RKO (cell line): Measurements from ENCODE around the gene SURF1.
A peak's percentile ranks its signal among the peaks of the same experiment; 100 is the strongest.

Experiments used
- DNase-seq: peaks from one replicate; pipeline ENCODE4 v3.0.0-alpha.2; 2016; ENCODE audit warnings: low spot score

SURF1 gene

DNA sequence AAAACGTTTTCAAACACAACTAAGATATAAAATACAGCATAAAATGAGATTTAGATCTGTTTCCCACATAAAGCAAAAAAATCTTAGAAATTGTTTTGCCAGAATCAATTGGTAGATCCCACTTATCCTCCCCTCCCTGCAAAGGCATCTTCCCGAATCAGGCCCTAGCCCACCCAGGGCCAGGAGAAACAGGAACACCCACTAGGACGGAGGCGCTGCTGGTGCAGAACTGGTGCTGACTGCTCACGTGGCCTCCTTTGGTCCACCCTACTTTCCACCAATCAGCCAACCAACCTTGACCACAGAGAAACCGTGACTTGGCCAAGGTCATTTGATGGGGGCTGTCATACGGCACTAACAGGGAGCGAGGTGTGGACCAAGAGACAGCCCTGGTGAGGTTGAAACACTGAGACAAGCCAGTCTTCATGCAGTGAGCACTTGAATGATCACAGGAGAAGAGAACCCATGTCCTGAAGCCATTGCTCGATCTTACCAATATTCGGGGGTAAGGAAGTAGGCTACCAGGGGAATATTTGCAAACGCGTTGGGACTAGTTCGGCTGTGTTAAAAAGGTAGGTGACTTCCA lies 5.3 kb upstream of the SURF1 start:
- DNase-seq = no peak

DNA sequence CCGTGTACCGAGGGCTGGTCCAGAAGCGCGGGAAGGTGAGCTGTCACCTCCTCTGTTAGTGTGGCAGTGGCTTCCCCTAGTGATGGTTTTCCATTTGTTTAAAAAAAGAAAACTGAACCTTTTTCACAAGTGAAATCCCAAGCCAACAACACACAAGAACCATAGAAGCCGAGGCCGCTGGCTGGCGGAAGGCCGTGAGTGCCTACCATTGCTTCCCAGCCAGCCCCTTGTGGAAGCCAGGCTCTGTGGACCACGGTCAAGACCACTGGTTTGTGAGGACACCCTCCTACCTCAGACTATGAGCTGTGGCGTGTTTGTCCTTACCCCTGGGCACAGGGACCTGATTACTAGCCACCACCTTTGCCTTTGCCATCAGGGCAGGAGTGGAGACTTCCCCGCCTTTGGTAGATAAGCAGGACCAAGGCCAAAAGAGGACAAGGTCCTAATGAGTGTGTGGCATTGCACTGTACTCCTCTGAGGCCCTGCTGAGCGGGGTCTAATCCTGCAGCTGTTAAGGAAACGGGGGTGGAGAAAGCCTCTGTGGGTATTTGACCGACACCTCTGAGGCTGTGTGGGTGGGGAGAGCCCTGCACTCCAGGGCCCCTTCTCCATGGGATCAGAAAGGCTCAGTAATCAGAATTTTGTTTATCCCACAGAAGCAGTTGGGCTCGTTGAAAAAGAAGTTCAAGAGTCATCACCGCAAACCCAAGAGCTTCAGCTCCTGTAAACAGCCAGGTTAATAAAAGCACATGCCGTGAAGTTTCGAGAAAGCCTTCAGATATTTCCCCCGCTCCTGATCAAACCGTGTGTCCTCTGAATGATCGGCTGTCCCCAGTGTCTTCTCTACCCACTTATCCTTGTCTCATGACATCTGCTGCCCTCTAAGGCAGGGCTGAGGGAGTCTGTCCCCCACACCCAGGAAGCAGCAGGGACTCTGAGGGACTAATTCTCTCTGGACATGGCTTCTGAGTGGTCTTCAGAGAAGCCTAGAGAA lies 4.4 kb upstream of the SURF1 start:
- DNase-seq = no peak

DNA sequence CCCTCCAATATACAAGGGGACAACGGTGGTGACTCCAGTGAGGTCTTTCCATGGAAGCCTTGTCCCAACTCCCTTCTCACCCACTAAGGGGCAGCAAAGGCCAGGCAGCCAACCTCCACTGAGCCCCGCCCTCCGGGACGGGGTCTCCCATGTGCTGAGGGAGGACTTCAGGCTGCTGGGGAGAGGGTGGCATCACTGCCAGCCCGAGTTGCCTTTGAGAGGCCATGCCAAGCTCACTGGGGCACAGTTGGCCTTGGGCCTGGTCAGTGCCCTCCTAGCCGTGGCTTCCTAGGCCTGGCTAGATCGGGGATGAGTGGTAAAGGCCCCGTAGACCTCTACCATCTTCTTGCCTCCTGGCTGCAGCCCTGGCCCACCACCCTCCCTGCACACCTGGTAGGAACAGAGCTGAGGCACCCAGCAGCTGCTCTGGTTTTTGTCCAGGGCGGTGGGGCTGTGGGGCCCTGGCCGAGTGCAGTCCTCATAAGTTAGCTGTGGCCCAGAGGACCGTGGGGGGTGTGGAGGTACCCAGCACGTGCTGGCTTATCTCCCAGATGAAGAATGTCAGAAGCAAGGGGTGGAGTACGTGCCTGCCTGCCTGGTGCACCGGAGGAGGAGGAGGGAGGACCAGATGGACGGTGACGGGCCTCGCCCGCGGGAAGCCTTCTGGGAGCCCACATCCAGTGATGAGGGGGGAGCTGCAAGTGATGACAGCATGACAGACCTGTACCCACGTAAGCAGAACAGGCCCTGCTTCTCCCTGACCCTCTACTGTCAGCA lies 3.3 kb upstream of the SURF1 start:
- no peak for DNase-seq

DNA sequence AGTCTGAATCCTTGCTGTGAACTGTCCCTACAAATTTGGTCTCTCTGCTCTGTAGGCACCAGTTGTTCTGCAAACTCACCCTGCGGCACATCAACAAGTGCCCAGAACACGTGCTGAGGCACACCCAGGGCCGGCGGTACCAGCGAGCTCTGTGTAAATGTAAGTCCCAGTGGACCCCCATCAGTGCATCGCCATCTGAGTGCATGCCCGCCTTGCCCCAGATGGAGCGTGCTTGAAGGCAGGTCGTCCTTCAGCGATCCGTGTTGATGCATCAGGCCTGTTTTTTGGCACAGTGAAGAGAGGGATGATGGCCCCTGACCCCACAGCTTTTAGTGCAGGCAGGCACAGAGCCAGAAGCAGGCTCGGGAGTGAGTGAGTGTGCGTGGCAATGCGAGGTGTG lies 1.4 kb upstream of the SURF1 start:
- no peak for DNase-seq

DNA sequence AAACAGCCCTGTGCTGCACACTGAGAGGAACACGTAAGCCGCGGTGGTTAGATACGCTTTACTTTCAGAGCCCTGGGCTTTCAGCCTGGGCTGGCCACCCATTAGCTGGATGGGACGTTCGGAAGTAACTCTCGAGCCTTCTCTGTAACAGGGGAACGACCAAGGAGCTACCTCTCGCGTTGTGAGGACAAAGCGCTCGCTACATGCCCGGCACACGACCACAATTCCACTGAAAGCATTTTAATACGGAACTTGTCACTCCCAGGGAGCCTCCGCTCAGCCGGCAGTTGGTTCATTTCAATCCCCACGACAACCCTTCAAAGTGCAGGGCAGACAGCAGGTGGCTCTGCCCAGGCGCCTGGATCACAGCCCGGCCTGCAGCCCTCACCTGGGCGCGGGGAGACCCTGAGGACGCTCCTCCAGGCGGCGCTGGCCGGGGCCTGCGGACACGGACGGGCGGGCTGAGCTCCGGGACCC lies 368 bp downstream of the SURF1 start:
- peak; percentile 76 for DNase-seq

DNA sequence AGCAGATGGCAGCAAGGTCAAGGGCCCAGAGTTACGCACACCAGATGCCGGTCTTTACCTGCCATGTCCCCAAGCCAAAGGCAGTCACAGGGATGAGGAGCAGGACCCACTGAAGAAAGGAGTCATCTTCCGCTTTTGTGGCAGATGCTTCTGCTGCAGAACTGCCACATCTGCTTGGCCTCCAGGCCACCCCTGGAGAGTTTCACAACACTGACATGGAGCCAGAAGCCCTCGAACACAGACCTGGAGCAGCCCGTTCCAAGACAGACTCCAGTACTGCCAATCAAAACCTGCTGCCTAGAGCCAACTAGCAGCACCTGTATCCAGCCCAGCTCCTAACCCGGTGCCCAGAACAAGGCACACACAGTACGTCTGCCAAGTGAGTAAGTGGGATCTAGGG lies 1.5 kb downstream of the SURF1 start:
- no peak for DNase-seq

DNA sequence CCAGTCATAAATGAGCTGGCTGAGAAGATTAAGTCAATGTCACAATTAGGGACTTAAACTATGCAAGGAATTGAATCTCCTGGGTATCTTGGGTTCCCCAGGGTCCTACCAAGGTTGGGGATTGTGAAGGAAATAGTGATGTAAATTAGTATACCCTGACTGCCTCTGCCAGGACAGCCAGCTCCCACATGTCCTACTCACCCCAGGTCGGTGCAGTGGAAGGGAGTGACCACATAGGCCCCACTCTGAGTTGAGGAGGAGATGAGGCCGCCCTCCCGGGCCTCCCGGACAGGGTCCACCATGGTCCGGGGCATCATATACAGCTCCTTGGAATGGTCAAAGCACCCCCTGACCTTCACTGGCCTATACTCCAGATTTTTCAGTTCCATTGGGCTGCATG lies 2.7 kb downstream of the SURF1 start:
- no peak for DNase-seq

DNA sequence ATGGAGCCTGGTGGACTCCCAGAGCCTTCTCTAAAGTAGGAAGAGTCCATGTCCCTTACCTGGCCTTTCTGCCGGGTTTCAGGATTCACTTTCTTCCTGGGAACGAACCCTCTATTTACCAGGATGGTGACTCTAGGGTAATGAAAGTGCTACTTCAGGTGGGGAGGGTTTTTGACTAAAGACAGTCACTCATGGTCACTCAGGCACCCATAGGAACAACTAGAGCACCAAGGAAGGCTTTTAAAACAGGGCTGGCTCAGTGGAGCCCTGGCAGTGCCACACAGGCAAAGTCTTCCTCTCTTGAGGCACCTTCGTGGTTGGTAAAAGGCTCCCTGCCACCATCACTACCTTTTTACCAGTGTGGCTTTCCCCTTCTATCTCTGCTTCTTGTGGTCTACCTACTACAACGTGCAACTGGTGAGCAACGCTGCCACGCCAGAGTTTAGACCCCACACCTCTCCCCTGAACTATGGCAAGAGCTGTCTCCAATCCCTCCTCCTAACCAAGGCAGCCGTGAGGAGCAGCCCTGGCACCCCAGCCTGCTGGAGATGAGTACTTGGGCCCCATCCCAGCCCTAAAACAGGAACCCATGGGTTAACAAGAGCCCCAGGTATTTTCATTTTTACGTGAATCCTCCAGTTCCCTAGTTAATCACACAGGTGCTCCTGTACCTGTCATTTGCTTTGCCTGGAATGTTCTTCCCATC lies 3.5 kb downstream of the SURF1 start:
- DNase-seq = no peak

DNA sequence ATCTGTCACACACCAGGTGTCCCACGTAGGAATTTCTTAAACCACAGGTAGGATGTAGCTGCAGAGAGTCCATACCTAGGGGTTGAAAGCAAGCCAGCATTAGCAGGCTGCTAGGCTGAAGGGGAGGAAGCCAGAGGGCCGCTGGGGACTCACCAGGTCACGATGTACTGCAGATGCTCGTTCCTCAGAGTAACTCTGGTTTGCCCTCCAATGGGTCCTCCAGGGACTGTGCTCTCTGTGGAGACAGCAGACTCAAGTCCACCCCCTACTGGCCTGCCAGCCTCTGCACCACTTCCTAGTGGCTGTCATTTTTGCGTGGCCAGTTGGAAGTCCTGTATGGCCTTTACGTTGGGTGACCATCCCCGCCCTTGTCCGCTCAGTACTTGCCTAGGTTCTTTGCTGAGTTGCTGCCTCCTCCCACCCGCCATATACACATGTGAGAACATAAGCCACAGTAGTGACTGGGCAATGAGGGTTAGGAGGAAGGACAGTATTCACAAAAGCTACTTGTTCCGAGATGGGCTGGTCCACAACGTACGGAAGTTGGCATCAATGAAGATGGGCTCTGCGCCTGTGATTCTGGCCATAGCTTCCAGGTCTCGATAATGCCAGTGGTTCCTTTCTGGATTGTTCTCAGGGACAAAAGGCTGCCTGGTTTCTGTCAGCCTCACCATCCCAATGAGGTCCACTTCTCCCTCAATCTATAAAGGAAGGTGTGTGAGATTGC lies 4.2 kb downstream of the SURF1 start:
- peak; percentile 86 for DNase-seq

DNA sequence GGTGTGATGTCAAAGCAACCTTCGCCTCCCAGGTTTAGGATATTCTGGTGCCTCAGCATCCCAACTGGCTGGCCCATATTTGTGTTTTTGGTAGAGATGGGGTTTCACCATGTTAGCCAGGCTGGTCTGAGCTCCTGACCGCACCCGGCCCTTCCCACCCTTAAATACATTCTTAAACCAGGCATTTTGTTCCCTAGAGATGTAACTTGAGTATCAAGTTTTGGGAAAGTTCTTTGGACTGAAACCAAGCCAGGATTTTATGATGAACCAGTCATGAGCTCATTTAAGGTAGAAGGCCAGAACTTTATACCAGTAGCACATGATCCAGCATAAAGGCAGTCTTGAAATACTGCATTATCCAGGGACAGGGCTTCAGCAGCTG lies 4.8 kb downstream of the SURF1 start:
- DNase-seq = no peak

DNA sequence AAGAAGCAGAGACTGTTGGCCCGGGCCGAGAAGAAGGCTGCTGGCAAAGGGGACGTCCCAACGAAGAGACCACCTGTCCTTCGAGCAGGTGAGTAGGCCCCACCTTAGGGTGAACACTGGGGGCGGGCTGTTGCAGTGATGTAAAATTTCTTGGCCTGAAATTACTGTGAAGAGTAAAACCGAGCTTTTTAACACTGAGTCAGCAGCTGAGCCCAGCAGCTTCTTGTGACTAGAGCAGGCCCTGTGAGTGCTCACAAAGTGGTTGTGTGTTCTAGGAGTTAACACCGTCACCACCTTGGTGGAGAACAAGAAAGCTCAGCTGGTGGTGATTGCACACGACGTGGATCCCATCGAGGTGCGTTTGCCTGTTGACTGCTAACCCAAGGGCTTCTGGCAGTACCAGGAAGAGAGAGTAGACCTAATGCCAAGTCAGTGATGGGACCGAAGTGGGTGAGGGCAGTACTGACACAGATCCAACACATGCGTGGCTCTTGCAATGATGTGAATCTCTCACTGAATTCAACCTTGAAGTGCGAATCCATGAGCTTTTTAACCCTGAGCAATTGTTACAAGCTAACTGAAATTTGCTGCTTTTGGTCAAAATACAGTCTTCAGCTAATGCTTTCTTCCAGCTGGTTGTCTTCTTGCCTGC lies 6.2 kb downstream of the SURF1 start:
- peak; percentile 81 for DNase-seq

DNA sequence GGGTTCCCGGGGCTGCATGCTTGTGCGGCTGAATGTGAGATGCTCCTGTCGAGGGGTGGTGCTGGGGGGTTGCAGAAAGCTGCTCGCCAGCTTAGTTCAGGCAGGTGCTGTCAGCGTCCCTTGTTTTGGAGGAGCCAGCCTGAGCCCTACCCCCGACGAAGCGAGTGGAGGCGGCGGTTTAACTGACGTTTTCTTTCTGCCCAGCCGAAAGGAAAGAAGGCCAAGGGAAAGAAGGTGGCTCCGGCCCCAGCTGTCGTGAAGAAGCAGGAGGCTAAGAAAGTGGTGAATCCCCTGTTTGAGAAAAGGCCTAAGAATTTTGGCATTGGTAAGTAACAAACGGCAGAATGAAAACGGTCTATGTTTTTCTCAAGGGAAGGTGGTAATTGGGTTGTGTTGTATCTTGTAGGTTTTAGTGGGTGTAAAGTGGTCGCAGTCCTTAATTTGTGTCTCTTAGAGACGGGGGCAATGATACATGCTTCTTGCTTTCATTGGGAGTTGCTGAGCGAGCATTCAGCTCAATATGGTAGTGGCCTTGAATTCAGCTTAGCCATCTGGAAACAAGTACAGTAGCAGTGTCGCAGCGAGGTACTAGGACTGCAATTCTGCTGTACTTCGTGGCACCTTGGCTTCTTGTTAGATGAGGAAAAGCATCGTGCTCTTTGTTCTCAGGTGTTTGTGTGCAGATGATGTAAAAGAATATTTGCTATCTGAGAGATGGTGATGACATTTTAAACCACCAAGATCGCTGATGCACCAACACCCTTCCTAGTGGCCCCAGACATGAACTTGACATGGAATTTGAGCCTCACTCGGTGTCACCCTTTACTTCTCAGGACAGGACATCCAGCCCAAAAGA lies 7.3 kb downstream of the SURF1 start:
- peak; percentile 63 for DNase-seq

DNA sequence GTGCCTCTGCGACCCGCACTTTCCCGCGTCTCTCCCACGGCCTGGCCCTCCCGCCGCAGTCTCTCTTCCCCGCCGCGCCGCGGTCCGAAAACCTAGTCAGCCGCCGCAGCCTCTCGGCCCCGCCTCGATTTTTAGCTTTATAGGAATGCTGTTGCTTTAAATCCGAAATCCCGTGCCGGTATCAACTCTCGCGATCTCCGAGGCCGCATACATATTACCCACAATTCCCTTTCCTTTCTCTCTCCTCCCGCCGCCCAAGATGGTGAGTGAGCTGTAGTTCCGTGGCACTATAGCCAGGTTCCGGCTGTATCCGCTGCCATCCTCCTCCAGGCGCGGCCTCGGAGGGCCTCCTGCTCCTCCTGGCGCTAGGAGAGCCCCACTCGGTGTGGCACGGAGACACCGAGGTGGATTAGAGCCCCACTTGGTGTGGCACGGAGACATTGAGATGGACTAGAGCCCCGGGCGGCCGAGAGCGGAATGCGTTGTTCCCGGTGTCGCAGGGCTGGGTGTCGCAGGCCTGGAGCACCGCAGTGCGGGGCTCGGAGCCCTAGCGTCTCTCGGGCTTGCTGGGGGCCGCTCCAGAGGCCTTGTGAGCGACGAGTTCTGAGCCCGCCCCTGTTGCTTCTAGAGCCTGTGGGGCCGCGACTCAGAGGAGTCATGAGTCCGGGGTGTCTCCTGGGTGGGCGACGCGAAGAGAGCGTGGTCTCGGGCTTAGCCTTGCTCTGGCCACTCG lies 8.1 kb downstream of the SURF1 start, which contains the start of the genes MED22 and RPL7A:
MED22 (minus strand) TSS at position 147 of the 733 bp plus-strand sequence. CDS start 1,469 bp downstream, outside the sequence.
RPL7A (plus strand) TSS at position 234 of the 733 bp plus-strand sequence; CDS start at position 260, 26 bp downstream.
- peak; percentile 99 for DNase-seq

DNA sequence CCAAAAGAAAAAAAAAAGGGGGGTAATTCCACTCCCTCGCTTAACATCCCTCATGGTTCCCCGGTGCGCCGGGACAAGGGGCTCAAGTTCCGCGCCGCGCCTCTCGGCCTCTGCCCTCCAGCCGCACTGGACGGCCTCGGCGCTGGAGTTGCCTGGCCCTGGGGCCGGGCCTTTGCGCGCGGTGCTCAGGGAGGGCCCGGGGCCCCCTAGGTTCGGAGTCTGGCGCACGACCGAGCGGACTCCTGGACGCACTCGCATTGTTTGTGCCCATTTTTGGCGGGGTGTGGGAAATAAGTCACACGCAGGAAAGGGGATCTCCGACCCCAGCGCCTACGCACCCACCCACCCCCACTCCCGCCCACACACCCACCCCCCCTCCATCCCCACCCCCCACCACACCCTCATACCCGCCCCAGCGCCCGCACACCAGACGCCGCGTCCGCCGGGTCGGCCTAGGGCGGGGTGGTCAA lies 8.7 kb downstream of the SURF1 start:
- DNase-seq = peak; percentile 72

DNA sequence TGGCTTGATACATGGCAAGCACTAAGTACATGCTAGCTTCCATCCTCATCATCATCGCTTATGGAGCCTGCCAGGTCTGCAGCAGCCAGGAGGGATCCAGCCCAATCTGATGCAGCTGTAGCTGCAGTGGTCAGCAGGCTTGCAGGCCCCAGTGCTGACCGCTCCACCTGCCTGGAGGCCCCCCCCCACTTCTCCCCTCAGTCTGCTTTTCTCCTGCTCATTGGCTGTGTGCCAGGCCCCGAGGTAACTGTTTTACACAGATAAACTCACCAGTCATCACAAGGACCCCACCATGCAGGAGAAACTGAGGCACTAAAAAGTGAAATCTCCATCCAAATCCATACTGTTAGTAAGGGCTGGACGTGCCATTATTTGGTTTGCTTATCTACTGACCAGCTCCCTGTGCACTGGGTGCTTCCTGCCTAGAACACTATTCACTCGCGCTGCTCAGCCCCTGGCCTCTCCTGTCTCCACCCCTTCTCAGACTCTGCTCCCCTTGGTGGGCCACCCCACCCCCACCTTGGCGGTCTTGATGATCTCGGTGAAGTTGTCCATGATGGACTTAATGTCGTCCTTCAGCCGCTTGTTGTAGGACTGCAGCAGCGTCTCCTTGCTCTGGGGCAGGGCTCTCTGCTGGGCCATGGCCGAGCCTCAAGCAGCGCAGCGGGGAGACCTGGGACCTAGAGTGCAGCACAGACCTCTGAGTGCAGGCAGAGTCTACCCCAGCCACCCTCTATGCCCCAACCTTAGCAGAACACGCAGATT lies 10.1 kb downstream of the SURF1 start:
- no peak for DNase-seq

DNA sequence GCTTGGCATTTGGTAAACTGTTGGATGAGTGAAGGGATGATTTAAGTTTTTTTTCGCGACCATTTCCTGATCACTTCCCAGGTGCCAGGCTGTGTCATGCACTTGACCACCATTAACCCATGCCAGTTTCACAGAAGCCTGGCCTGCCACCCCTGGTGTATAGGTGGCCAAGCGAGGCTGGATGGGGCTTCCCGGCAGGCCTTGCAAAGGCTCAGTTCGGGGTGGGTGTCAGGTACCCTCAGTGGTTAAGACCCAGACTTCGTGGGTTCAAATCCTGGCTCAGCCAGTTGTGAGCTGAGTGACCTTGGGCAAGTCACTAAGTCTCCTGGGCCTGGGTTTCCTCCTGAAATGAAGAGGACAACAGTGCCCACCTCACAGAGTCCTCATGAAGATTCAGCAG lies 10.7 kb downstream of the SURF1 start:
- no peak for DNase-seq

DNA sequence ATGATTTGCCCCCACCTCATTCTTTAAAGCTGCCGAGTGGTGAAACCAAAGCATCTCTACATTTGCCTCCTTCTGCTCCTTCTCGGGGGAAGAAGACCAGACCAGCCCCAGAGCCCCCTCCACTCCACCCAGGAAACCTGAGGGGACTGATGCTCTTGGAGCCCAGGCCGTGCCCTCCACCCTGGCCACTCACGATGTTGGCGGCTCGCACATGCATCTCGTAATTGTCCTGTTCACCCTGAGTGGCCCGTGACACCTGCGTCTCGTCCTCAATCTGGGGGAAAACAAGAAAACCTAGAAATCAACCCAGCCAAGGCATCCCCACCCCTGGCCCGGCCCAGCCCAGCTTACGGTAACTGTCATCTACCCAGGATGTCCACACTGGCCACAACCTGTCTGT lies 11.3 kb downstream of the SURF1 start:
- DNase-seq = no peak

DNA sequence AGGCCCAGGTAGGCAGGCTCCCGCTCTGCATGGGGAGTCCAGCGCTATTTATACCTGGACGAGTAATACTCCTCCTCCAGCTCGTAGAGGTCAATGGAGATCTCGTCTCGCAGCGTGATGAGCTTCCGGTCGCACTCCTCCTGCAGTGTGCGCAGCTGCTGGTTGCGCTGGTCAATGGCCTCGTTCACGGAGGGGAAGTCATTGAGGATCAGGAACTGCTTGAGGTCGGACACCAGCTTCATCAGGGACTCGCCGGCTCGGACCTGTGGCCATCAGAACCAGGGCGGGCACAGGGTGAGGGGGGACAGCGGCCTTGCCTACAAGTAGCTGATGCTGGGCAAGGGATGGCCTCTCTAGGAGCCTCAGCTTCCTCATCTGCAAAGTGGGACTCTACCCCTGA lies 12.2 kb downstream of the SURF1 start:
- DNase-seq = no peak
